BJ (cell line): ENCODE data around the gene PDPN. TPM values are rescaled to one million over a fixed set of nuclear protein-coding genes. Genes with fewer than 3 reads are reported as not detected.

Source experiments
- CTCF ChIA-PET: fragments of 350-600 bp; formaldehyde crosslinking; extraction: SDS; loops from one replicate; lab custom pipeline; 2021; ENCODE audit warnings: antibody characterized with exemption, inconsistent platforms; lab: Yijun Ruan, JAX
- POLR2A ChIA-PET: fragments of 300-600 bp; sonication (Branson Sonifier 250); formaldehyde crosslinking; extraction: SDS; loops from one replicate; lab custom pipeline; 2021; ENCODE audit warnings: antibody characterized with exemption; lab: Charles Lee
- DNase-seq: peaks from one replicate; pipeline ENCODE4 v3.0.0-alpha.2; 2011; ENCODE audit warnings: low read depth
- H3K27me3 ChIP-seq: 2 replicates; pipeline ENCODE4 v1.6.0; 2011; ENCODE audit warnings: low read length; ENCODE audit not compliant: control insufficient read depth, insufficient read depth
- H3K36me3 ChIP-seq: 2 replicates; pipeline ENCODE4 v1.5.1; 2011; ENCODE audit warnings: low read length; ENCODE audit not compliant: control insufficient read depth, insufficient read depth
- H3K4me3 ChIP-seq: 2 replicates; pipeline ENCODE4 v1.5.1; 2011; ENCODE audit warnings: low read depth, mild to moderate bottlenecking, control low read depth, low read length
- CTCF ChIP-seq: IDR thresholded peaks from 2 replicates; pipeline ENCODE4 v1.5.1; 2011; ENCODE audit warnings: low read depth, mild to moderate bottlenecking, control low read depth, inconsistent platforms, low read length, moderate library complexity; ENCODE audit not compliant: insufficient read depth
- polyA plus RNA-seq: library from polyadenylated mRNA; depleted of rRNA; stranded (reverse); fragments of >200 nt; gene quantifications from 2 replicates; pipeline ENCODE4 v1.2.3, GENCODE V29; 2011

Gene PDPN
- polyA plus RNA-seq, 1 experiment = 0.33 TPM

- no peak for DNase-seq
- no peak overlapping the region for H3K4me3 ChIP-seq
- CTCF ChIA-PET = no interaction called here
- no peaks in the 10 kb centered on the region for H3K36me3 ChIP-seq
- POLR2A ChIA-PET = no interaction called here
- no peaks in the 10 kb centered on the region for H3K27me3 ChIP-seq
- TF ChIP-seq CTCF = no peak
These were observed 35.4 kb upstream of the PDPN start for GRCh38 chr1:13548281-13548680.

- TF ChIP-seq CTCF = no peak
- H3K36me3 ChIP-seq = no peaks in the 10 kb centered on the region
- H3K27me3 ChIP-seq = no peaks in the 10 kb centered on the region
- no peak for DNase-seq
- ChIA-PET CTCF (interaction anchor here (0.6 kb wide), 1 partner anchor 24 kb away, joined by 3 read pairs; no protein-coding TSS in a partner anchor), POLR2A (no interaction called here)
- no peak overlapping the region for H3K4me3 ChIP-seq
These were observed 34.6 kb upstream of the PDPN start for GRCh38 chr1:13549021-13549420.

GRCh38 chr1:13549521-13549920, 34.1 kb upstream of the PDPN start:
- H3K27me3 ChIP-seq = no peaks in the 10 kb centered on the region
- ChIA-PET POLR2A (no interaction called here), CTCF (interaction anchor here (0.6 kb wide), 1 partner anchor 24 kb away, joined by 3 read pairs; no protein-coding TSS in a partner anchor)
- DNase-seq = no peak
- no peaks in the 10 kb centered on the region for H3K36me3 ChIP-seq
- H3K4me3 ChIP-seq = no peak overlapping the region
- TF ChIP-seq CTCF = no peak

- CTCF ChIA-PET = no interaction called here
These were observed 33.0 kb upstream of the PDPN start for GRCh38 chr1:13550663-13551062.

DNA sequence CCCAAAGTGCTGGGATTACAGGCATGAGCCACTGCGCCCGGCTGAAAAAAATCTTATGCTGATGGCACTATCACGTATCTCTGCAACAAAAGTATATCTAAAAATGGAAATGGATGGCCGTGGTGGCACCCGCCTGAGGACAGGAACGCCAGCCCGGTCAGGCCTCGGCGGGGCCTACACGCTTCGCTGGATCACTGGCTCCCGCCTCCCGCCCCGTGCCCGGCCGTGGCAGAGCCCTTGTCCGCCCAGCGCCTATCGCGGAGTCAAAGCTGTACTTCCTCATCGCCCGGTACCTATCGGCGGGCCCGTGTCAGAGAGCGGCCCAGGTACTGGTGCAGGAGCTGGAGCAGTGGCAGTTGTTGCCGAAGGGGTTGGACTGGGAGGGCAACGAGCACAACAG, 28.8 kb upstream of the PDPN start:
- ChIA-PET POLR2A (no interaction called here), CTCF (no interaction called here)

More at GRCh38 chr1:13550663-13551062, 33.0 kb upstream of the PDPN start:
- H3K27me3 ChIP-seq = no peaks in the 10 kb centered on the region
- POLR2A ChIA-PET = no interaction called here
- no peak for DNase-seq
- H3K4me3 ChIP-seq = no peak overlapping the region
- TF ChIP-seq CTCF = no peak
- no peaks in the 10 kb centered on the region for H3K36me3 ChIP-seq

More for the DNA sequence above, 28.8 kb upstream of the PDPN start:
- no peak for DNase-seq
- TF ChIP-seq CTCF = no peak
- H3K4me3 ChIP-seq = no peak overlapping the region
- H3K27me3 ChIP-seq = no peaks in the 10 kb centered on the region
- H3K36me3 ChIP-seq = no peaks in the 10 kb centered on the region
